Measurements from ENCODE around the gene UFSP1.
A peak's percentile ranks its signal among the peaks of the same experiment; 100 is the strongest.

The UFSP1 gene

DNA sequence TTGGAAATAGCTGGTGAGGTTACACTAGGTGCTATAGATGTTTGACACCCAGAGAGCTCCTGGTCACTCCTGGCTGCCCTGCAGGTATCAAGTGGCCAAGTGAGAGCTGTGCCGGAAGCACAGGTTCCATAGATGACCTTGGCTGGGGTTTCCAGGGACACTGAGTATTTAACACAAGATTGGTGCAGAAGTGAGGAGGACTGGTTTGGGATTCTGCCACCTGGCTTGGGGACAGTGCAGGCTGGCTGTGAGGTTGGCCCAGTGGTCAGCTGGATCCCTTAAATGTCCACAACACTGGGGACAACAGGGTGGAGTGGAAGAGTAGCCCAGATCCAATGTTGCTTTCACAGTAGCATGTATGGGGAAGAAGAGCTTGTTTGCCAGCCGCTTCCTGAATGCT is 11.5 kb upstream of the UFSP1 start:
- no peak for DNase-seq (ENCODE audit: low spot score)
- in situ Hi-C loops (cut with MboI; ENCODE audit: low sequenced_read_pairs, unreplicated experiment) = loop anchor here (10.0 kb wide), 1 partner anchor 54 kb away; no protein-coding TSS in a partner anchor
- TF ChIP-seq, protein P1, sequence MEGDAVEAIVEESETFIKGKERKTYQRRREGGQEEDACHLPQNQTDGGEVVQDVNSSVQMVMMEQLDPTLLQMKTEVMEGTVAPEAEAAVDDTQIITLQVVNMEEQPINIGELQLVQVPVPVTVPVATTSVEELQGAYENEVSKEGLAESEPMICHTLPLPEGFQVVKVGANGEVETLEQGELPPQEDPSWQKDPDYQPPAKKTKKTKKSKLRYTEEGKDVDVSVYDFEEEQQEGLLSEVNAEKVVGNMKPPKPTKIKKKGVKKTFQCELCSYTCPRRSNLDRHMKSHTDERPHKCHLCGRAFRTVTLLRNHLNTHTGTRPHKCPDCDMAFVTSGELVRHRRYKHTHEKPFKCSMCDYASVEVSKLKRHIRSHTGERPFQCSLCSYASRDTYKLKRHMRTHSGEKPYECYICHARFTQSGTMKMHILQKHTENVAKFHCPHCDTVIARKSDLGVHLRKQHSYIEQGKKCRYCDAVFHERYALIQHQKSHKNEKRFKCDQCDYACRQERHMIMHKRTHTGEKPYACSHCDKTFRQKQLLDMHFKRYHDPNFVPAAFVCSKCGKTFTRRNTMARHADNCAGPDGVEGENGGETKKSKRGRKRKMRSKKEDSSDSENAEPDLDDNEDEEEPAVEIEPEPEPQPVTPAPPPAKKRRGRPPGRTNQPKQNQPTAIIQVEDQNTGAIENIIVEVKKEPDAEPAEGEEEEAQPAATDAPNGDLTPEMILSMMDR (IDR thresholded peaks at IDR 0.05; ENCODE audit: borderline replicate concordance, control extremely low read depth, extremely low read depth, insufficient read depth, missing control alignments) = no peak

DNA sequence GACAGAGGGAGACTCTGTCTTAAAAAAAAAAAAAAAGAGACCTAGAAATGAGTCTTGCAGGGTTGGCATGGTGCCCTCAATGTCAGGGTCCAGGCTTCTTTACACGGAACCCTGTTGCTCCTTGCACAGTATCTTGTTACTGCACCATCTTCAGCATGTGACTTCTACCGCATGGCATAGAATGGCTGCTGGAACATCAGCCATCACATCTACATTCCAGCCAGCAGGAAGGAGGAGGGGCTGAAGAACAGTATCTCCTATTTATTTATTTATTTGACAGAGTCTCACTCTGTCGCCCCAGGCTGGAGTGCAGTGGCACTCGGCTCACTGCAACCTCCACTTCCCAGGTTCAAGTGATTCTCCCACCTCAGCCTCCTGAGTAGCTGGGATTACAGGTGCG is 9.9 kb upstream of the UFSP1 start:
- TF ChIP-seq, protein P1 (IDR thresholded peaks at IDR 0.05; ENCODE audit: borderline replicate concordance, control extremely low read depth, extremely low read depth, insufficient read depth, missing control alignments) = no peak
- DNase-seq (ENCODE audit: low spot score) = no peak
- in situ Hi-C loops (cut with MboI; ENCODE audit: low sequenced_read_pairs, unreplicated experiment) = no loop called here

DNA sequence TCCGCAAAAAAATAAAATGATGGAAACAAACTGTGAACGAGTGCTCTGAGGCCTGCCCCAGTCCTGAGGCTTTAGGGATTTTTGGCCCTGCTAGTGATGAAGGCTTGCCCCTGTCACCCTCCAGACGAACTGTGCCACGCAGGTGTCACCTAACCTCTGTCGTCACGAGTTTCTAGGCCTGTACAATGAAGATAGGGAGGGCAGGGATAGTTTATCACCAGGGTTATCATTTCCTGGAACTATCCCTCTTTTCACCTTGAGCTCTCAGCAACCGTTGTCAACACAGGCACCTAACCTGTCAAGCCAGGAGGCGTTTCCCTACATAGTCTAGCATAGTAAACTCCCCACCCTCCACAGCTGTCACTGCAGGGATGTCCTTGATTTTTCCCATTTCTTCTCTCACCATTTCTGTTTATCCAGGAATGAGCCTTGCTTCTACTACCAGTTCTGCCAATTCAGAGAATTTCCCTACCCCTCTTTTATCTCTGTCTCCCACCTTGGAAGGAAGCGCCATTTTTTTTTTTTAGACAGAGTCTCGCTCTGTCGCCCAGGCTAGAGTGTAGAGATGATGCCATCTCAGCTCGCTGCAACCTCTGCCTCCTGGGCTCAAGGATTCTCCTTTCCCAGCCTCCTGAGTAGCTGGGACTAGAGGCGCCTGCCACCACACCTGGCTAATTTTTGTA is 8.4 kb upstream of the UFSP1 start:
- TF ChIP-seq, protein P1 (IDR thresholded peaks at IDR 0.05; ENCODE audit: borderline replicate concordance, control extremely low read depth, extremely low read depth, insufficient read depth, missing control alignments) = no peak
- in situ Hi-C loops (cut with MboI; ENCODE audit: low sequenced_read_pairs, unreplicated experiment) = no loop called here
- DNase-seq (ENCODE audit: low spot score) = no peak

DNA sequence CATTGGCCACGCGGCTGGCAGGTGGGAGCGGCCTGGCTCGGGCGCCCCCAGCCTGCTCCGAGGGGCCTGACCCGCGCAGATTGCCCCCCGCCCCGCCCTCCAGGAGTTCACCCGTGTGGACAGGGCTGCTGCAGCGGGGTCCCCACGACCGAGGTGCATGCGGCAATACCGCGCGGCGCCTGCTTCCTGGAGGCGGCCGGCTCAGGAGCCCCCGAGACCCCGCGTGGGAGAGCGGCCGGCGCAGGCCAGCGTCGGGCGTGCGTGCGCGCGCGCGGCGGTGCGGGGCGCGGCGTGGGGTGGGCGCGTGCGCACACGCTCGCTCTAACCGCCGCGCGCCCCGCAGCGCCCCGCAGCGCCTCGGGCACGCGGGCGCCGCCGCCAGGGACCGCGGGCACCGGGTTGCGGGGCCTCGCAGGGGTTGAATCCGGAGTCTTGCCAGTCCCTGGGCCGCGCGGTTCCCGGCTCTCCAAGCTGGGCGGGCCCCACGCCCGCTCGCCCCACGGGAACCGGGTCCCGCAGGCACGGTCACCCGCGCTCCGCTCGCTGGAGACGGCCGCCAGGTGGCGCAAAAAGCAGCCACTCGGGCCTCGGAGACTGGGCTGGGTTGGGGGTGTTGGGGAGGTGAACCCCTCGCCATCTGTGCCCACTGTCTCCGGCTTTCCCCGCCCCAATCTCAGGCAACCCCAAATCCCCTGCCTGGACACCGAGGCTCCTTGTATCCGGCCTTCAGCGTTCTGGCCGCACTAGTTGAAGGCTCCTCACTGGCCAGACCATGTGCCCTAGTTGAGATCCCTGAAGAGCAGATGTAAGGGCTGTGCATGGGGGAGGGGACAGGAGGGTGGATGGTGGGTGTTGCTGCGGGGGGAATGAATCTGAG is 7.5 kb upstream of the UFSP1 start:
- TF ChIP-seq, protein P1 (IDR thresholded peaks at IDR 0.05; ENCODE audit: borderline replicate concordance, control extremely low read depth, extremely low read depth, insufficient read depth, missing control alignments) = peak; percentile 87
- in situ Hi-C loops (cut with MboI; ENCODE audit: low sequenced_read_pairs, unreplicated experiment) = no loop called here
- peak; percentile 78 for DNase-seq (ENCODE audit: low spot score)

DNA sequence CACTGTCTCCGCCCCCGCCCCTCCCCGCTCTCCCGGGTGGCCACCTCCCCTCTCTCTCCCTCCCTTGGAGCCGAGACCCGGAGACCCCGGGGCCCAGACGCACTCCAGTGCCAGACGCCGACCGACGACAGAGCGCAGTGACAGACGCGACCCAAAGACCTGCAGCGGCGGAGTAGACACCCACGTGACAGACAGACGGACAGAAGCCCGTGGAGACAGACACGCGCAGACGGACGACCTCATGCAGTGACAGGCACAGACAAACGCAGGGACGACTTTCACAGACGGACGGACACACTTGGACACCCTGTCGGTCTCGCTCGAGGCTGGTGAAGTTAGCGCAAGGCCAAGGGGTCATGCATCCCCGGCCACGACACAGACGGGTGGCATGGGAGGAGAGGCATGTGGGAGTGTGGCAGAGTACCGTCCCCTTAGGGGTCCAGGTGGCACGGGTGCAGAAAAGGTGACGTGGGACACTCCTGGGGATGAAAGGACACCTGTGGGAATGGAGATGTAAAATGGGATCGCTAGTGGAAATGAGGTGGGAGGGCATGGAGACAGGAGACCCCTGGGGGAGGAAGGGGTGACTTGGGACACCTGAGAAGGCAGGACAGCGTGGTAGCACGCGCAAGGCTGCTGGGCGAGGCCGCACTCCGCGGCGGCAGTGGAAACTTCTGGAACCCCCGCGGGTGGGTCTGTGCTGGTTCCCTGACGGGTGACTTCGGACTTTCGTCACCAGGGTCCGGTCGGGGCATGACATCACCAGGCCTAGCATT is 6.6 kb upstream of the UFSP1 start:
- in situ Hi-C loops (cut with MboI; ENCODE audit: low sequenced_read_pairs, unreplicated experiment) = no loop called here
- DNase-seq (ENCODE audit: low spot score) = peak; percentile 68
- TF ChIP-seq, protein P1 (IDR thresholded peaks at IDR 0.05; ENCODE audit: borderline replicate concordance, control extremely low read depth, extremely low read depth, insufficient read depth, missing control alignments) = no peak

DNA sequence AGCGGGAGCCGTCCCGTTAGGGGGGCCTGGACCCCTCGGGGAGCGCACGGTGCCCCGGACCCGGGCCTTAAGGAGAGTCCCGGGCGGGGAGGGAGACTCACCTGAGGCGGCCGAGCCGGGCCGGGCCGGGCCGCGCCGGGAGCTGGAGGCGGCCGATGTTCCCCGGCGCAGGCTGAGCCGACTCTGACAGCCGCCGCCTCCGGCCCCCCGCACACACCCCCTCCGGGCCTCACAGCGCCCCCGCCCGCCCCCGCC is 6.1 kb upstream of the UFSP1 start, which contains the start of gene ACHE:
Gene ACHE (minus strand): TSS at position 188 of the 255 bp plus-strand sequence. CDS start 1,656 bp downstream, outside the sequence.
- in situ Hi-C loops (cut with MboI; ENCODE audit: low sequenced_read_pairs, unreplicated experiment) = no loop called here
- peak; percentile 59 for DNase-seq (ENCODE audit: low spot score)
- TF ChIP-seq, protein P1 (IDR thresholded peaks at IDR 0.05; ENCODE audit: borderline replicate concordance, control extremely low read depth, extremely low read depth, insufficient read depth, missing control alignments) = no peak
